Stimulated activated CD8-positive, alpha-beta memory T cell treated with anti-CD3 and anti-CD28 coated beads, Interleukin-2, amount 100 ng/mL, for 1 hour (primary cell): ENCODE measurements around the gene CCDC201.
"Not testable (repeated sequence)": the region's sequence is repeated elsewhere in the genome, so short reads cannot be mapped to it uniquely, and the experiment has no call there.

Experiments
- DNase-seq, 2 donors: peaks; one replicate each; pipeline ENCODE4 v3.0.0-alpha.2; 2020; ENCODE audit warnings: low read depth in 2 of 2

CCDC201 gene

DNA sequence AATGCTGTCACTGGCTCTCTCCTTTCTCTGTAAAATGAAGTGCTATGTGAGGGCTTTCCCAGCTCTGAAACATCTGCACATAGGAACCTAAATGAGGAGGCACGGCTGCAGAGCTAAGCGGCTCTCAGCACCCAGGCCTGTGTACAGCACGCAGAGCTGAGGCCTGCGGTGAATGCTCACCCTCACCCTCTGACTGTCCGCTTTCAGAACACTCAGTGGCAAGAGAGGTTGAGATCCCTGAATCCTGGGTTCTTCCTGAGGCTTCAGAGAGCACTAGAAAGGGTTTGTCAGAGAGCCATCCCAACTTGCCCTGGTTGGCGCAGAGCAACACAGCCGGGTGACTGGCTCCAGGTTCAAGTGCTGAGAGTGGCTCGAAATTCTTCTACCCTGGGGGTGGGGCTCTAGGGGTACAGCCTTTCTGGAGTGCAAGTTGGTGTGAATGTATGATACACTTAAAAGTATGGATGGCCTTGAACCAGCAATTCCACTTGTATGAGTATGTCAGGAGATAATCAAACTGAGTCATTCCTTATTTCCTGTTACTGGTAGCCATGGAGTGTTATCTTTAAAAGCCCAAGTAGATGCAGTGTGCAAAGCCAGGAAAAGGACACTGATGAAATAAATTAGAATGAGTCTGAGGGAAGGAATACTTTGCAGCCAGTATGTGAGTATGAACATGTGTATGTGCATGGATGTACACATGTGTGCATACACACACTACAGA is 1.7 kb upstream of the CCDC201 start:
- DNase-seq: no peak

DNA sequence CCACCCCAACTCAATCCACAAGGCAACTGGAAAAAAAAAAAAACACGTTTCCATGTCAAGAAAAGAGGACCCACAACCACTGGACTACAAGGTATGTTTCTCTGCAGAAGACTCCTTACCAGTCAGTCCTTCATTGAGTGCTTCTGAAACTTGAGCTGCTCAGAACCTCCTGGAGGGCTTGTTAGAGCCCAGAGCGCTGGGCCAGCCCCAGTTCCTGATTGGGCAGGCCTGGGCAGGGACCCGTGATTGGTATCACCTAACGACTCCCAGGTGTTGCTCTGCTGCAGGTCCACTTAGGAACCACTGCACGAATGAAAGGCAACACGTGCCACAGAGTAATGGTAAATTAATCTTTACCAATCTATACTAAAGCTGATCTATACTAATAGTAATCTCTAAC is 473 bp upstream of the CCDC201 start:
- no peak for DNase-seq

DNA sequence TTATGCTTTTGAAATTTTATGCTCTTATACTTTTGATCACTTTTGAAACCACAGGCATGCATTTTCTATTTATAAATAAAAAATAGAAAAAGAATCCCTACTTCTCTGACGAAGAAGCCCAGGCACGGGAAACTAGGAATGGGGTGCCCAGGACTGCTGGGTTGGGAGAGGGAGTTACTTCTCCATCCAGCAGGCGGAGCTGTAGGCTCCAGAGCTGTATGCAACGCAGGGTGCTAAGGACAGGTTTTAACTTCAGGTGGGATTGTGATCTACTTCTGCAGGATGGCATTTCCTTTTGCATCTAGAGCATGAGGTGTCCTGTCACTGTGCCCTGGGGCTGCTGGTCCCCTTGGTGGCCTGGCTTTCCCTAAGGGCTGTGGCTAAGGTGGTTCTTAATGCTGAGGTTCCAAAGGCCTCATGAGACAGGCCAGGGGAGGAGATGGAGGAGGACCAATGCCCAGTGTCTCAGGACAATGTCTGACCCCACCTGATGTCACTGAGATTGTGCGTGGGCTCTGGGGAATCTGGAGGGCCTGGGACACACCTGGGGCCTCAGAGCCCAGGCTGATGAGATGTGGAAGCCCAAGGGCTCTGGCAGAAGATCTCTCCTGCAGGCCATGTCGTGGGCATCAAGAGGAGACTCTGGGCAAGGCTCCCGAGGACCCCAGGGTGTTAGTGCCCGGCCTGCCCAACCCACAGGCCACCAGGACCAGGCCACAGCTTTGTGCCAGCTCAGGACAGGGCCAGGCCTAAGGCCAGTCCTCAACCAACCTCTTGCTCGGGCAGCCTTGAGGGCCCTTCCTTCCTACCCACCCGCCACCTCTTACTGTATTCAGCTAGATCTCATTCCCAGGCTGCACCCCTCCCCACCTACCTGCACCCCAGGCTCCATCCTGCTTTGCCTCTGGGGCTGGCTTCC is 507 bp downstream of the CCDC201 start:
- DNase-seq: no peak

DNA sequence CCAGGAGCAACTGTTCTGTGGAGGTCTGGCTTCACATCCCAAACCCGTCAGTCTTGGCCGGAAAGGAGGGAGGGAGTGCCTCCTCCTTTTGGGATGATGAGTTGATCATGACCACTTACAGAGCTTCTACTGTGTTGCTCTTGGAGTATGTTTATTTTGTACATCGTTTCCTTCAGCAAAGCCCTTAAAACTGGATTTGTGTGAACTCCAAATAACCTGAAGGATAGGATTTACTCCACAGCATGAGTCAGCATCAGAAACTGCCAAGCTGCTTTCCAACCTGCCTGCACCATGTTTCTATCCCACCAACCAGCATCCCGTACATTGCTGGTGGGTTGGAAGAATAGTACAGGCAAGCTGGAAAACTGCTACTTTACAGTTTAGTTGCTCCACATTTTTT is 3.5 kb downstream of the CCDC201 start:
- DNase-seq: no peak

DNA sequence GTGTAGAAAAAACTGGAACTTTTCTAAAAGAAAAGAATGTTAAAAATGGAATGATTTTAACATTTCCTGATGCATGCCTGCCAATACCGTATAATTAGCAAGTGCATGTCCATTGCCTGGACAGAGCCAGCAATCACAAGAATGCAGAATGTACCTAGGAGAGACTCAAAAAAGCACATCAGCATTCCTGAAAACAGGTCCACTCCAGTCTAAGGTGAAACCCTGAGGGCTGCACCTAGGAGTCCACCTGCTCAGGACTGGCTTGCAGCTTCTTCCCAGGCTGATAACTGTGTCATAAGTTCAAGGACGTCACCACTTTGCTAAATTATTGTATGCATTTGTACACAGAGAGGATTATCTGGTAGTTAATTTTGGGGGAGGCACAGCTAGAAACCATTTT is 5.4 kb downstream of the CCDC201 start:
- no peak for DNase-seq

DNA sequence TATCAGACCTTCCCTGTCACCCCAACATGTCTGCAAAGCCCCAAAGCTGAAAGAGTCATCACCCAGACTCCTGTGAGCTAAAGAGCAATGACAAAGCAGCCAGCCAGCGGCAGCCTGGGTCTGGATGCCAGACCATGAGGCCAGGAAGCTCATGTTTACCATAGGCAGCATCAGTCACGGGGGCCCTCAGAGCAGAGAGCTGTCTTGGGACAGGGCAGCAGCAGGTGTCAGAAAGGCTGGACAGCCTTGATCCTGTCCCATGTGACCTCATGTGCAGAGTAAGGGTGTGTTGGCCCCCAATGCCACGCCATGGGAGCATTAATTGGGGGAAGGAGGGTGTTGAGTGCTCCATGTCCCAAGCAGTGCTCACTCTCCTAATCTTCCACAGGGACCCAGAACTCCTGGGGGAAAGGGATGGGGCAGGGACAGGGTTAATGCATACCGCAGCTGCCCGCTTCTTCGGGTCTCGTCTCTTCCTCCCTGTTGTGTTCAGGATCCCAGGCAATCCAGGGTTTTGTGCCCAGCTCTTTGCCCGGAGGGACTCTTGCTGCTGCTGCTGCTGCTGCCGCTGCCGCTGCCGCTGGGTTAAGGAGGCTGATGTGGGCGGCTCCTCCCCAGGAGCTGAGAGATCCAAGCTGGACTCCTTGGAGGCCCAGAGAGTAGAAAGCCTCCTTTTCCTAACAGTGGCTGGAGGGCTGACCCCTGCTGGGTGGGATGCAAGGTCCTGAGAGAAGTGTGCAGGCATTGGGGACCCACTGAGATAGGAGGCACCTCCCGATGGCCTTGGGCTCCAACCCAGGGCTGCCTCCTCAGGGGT is 7.1 kb downstream of the CCDC201 start:
- DNase-seq: no peak

DNA sequence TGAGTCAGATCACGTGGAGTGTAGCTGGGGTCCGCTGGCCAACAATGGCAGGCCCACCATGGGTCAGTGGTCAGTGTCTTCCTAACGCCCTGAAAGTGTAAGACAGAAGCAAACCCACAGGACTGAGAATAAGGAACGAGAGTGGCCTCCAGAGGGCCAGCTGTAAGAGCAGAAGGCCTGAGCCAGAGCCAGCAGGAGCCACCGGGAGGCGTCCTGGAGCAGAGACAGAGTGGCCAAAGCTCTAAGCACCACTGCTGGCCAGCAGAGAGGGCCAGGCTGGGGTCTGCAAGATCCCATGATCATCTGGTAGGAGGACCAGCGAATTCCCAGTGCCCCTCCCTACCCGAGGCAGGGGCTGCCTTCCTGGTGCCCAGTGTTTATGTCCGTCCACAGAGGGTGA is 9.2 kb downstream of the CCDC201 start:
- DNase-seq: no peak

DNA sequence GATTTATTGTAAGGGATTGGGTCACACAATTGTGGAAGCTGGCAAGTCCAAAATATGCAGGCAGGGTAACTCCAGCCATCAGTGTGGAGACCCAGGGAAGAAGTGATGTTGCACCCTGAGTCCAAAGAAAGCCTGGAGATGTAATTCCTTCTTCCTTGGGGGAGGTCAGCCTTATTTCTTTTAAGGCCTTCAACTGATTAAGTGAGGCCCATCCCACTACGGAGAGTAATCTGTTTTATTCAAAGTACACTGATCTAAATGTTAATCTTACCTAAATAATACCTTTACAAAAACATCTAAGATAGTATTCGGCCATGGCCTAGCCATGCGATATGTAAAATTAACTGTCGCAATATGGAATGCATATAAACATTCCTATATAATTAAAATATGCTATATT is 16.0 kb downstream of the CCDC201 start:
- not testable (repeated sequence) for DNase-seq

DNA sequence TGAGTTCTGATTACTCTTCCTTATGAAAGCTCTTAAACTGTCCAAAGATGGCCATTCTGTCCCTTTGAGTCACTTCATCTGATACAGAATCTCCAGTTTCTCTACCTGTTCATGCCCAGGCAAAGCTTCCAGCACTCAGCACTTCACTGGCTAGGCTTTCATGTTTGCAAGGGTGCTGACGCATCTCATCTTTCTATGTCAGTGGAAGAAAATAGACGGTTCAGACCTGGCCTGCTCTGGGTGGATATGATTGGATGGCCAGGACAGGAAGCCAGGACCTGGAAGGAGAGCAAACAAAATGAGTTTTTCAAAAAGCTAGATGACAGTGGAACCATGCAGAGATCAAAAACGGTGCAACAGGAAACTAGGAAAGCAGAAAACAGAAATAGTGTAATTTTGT is 17.2 kb downstream of the CCDC201 start:
- not testable (repeated sequence) for DNase-seq

DNA sequence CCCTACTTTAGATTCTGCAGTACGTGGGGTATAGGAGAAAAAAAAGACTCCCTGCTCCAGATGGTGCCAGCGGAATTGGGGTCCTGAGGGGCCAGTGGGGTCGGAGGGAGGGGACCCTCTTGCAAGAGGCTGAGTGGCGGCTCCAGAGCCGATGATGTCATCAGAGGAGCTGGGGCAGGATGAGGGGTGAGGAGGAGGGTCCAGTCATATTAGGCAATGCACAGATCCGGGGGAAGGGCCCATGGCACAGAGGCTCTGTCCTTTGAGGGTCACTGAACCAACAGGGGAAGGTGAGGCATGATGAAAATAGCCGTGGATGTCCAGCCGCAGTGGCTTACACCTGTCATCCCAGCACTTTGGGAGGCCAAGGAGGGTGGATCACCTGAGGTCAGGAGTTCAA is 19.4 kb downstream of the CCDC201 start:
- DNase-seq: not testable (repeated sequence)

DNA sequence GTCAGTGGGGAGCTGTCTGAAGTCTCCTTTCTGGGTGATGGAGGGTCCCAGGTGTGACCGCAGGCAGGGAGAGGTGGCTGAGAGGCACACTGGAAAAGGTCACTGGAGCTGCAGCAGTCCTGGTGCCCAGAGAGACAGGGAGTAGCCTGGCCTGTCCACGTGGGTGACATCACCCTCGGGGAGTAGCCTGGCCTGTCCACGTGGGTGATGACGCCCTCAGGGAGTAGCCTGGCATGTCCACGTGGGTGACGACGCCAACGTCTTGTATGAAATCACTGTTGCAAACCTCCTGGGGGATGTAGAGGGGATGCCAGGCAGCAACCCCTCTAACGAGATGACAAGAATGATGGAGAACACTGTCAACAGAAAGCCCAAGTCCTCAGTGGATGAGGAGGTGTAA is 19.9 kb downstream of the CCDC201 start:
- DNase-seq: not testable (repeated sequence)

DNA sequence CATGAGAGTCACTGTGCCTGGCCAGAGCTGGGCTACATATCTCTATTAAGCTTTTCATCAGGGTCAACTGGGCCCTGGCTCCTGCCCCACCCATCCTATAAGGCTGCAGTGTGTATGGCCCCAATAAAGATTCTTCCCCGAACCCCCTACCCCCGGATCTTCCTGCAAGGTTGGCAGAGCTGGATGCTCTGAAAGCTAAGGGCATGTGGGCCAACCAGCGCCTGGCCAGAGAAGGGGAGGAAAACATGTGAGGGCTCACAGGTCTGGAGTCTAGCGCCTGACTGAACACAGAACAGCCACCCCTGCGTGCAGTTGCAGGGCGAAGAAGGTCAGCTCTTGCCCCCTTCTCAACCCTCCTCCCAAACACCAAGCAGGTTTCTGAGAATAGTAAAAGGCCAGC is 24.1 kb downstream of the CCDC201 start:
- not testable (repeated sequence) for DNase-seq

DNA sequence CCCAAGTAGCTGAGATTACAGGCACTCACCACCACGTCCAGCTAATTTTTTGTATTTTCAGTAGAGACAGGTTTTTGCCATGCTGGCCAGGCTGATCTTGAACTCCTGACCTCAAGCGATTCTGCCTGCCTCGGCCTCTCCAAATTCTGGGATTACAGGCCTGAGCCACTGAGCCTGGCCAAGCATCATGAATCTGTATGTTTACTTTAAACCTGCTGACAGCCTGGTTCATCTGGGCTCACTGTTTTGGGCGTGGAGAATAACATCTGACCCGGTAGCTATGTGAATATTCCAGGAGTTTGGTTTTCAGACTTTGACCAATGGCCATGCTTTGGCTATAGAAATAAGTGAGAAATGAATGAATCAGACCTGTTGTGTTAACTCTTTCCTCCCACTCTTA is 26.3 kb downstream of the CCDC201 start:
- not testable (repeated sequence) for DNase-seq

DNA sequence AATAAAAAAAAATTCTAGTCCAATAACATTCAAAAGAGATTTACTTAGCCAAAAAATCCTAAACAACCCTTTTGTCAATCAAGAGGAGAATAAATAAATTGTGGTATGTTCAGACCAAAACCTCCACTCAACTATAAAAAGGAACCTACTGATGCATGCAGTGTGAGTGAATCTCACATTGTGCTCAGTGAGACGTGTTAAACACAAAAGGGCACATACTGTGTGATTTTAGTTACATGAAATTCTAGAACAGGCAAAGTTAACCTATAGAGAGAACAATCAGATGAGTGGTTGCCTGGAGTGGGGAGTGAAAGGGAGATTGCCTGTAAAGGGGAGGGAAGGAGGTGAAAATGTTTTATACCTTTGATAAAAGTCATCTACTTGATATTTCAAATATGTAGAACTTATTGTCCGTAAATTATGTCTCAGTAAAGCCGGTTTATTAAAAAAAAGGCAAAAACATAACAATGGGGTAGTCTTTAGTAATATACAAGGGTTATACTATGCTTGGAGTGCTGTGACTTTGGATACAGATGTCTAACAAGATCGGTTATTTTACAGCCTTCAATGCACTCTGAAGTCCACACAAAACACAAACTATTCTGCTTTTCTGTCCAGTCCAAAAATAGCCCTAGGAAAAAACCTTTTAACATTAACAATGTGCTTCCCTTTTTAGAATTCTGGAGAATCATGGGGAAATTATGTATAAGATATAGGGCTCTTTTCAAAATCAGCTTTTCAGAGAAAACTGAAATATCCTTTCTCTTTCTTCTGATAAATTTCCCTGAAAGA is 30.8 kb downstream of the CCDC201 start:
- DNase-seq: not testable (repeated sequence)

DNA sequence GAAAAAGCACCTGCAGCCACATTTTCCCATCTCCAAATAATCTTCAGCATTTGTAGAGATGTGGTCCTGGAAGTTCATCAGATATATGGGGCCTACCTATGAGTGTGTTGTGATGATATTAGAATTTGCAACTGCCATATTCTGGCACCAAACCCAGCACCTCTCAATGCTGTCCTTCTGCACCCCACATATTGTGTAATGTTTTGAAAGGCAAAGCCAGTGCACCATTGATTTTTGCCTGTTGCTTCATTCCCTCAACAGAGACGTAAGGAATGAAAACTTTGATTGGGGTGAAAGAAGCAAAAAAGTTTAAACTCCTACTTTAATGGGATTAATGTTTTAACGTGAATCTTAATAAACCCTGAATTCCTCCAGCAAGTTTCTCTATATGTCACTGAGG is 34.0 kb downstream of the CCDC201 start:
- DNase-seq: not testable (repeated sequence)

DNA sequence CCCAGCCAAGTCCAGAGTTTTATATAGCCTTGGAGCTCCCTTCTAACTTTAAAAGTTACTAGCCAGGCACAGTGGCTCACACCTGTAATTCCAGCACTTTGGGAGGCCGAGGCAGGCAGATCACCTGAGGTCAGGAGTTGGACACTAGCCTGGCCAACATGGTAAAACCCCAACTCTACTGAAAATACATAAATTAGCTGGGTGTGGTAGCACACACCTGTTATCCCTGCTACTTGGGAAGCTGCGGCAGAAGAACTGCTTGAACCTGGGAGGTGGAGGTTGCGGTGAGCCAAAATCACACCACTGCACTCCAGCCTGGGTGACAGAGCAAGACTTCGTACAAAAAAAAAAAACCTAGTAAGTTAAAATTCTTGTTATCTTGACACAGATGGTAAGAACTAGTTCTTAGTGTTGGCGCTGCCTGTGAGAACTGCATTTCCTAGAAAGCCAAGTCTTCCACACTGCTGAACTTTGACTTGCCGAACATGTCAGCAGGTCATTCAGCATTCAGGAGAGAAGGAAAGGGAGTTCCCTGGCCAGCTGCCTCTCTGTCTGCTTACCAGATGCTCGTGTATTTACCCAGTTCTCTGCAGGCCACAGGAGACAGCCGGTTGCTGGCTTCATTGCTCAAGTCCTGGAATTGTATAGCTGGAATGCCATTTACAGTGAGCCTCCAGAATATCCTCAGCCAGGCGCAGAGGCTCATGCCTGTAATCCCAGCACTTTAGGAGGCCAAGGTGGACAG is 40.3 kb downstream of the CCDC201 start:
- DNase-seq: not testable (repeated sequence)

DNA sequence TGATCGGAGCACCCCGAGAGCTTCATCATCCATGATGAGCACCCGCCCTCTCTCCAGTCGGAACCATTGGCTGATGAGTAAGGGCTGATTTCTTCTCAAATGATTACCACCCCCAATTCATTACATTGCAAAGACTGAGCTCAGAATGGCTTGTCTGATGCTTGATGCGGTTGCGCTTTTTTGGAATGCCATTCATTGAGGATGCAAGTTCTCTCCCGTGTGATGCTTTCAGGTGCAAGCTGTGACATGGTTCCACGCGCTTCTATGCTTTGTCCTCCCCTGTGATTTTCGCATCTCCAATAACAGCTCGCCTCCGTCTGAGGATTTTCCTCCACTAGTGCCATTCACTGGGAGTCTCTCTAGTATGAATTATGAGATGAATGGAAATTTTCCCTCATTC is 43.0 kb downstream of the CCDC201 start:
- DNase-seq: not testable (repeated sequence)

DNA sequence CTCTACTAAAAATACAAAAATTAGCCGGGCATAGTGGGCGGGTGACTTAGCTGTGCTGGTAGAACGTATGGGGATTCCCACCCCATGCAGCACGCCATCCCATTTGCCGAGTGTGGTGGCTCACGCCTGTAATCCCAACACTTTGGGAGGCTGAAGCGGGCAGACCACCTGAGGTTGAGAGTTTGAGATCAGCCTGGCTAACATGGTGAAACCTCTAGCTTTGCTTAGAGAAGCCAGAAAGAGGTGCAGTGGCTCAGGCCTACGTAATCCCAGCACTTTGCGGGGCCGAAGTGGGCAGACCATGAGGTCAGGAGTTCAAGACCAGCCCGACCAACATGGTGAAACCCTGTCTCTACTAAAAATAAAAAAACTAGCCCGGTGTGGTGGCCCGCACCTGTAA is 45.2 kb downstream of the CCDC201 start:
- not testable (repeated sequence) for DNase-seq

DNA sequence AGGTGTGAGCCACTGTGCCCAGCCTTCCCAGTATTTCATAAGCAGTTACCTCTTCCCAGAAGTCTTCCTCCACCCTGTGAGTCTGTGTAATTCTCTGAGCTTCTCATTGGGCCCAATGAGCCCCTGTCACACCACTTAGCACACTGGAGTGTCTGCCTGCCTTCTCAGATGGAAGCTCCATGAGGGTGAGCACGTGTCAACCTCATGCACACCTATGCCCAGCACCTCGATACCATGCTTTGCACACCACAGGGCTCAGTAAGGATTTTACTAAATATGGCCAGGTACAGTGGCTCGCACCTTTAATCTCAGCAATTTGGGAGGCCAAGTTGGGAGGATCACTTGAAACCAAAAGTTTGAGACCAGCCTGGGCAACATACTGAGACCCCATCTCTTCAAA is 46.3 kb downstream of the CCDC201 start:
- DNase-seq: not testable (repeated sequence)

DNA sequence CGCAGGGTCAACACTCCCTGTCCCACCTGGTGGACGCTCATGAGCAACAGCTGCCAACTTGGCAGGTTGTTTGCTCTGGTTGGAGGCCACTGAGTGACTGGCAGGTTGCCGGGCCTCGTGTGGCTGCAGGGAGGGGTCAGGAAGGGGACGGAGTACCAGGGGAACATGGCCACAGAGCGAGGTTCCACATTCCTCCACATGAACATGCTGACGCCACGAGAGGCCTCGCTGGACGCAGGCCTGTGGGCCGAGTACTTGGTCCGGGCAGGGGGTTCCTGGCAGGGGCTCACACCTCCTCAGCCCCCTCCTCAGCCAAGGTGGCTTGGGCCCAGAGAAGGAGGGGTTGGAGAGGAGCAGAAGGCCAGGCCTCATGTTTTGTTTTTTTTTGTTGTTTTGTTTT is 54.1 kb downstream of the CCDC201 start:
- DNase-seq: not testable (repeated sequence)

DNA sequence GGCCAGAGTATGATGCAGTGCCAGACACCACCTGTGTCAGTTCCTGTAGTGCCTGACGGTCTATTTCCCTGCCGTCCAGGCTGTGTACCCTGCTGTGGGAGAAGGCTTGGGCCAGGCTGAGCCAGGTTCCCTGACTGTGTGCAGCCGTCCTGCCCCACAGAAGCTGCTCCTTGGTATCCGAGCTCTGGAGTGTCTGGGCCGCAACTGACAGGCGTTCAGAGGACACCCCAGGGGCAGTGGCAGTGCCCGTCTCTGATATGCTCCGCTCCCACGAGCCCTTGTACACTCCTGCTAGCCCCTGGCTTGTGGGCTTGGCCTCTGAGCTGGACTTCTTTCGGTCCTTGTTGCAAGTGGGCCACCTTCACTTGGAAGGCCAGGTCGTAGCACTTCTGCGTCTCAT is 55.0 kb downstream of the CCDC201 start:
- not testable (repeated sequence) for DNase-seq
